HL-60/S4 (cell line): ENCODE measurements around the gene CHST2.
"Not testable (repeated sequence)": the region's sequence is repeated elsewhere in the genome, so short reads cannot be mapped to it uniquely, and the experiment has no call there.

ENCODE experiments used
- in situ Hi-C: fragments of 300-500 bp; cut with MboI; formaldehyde crosslinking; loops from 2 replicates; pipeline ENCODE4 v1.14.3; 2022; ENCODE audit warnings: low sequenced_read_pairs

The CHST2 gene

DNA sequence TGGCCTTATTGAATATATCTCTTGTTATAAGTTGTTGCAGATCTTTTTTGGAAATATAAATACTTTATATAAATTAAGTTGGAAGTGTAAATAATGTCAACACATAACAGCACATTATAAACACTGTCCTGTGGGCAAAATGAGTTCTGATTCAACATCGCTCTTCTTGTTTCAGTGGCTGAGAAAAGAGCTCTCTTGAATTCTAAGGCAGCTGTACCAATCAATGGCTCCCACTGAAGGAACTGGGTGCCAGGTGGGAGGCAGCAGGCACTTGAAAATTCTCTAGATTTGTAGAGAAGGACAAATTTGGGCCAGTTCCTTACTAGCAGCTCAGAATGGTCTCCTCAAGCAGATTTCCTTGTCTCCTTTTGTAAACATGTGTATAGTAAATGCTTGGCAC lies 45.6 kb downstream of the CHST2 start:
- in situ Hi-C loops, result no loop called here

DNA sequence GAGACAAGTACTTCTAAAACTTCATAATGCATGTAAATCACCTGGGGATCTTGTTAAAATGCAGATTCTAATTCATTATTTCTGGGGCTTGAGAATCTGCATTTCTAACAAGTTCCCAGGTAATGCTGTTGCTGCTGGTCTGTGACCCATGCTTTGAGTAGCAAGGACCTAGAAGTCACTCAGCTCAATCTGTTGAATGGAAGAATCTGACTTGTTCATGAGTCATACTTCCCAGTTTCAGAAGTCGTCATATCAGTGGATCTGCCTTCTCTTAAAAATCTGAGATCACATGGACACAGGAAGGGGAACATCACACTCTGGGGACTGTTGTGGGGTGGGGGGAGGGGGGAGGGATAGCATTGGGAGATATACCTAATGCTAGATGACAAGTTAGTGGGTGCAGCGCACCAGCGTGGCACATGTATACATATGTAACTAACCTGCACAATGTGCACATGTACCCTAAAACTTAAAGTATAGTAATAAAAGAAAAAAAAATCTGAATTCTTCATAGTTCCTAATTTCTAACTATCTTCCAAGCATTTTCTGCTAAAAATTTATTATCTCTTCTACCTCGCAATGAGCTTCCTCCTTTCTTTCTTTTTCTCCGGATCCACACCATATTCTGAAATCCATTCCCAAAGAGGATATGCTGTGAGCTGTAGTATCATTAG lies 46.2 kb downstream of the CHST2 start:
- in situ Hi-C loops, result not testable (repeated sequence)

- in situ Hi-C loops, result no loop called here
These were observed 46.8 kb downstream of the CHST2 start for GRCh38 chr3:143166376-143166775.

- in situ Hi-C loops, result no loop called here
These were observed 48.6 kb downstream of the CHST2 start for GRCh38 chr3:143167969-143168854.

GRCh38 chr3:143168855-143169192 lies 49.3 kb downstream of the CHST2 start:
- in situ Hi-C loops, result no loop called here

DNA sequence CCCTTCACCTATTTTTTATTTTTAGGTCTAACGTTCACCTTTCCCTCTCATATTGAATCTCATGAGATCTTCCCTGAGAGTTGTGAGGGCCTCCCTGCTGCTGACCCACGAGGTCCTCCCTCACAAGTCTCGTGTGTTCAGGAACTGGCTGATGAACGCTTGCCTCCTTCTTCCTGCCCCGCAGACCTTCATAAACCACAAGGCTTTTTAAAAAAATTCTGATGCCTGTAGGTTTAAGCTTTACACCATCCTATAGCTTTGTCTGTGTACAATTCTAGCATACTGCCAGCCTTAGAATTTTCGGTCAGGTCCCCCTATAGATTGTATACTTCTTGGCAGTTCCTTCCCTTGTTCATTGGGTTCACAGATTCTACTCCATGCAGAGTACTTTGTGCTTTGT lies 50.5 kb downstream of the CHST2 start:
- in situ Hi-C loops, result no loop called here

GRCh38 chr3:143170676-143171075 lies 51.1 kb downstream of the CHST2 start:
- in situ Hi-C loops, result no loop called here

GRCh38 chr3:143171141-143171980 lies 51.8 kb downstream of the CHST2 start:
- in situ Hi-C loops, result no loop called here

GRCh38 chr3:143172062-143172794 lies 52.7 kb downstream of the CHST2 start:
- in situ Hi-C loops, result no loop called here

DNA sequence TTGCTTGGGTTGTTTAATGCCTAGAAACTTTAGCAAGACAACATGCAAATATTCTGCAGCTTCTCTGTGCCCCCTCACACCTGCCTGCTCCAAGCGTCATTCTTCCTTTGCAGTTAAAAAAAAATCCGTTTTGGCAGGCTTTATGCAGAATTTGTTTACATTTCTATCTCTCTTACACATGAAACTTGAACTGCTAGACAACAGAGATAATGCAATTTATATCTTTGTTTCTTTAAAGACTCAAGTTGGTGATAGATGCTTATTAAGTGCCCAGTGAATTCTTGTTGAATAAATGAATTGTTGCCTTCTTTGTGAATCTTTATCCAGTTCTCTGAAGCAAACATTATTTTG lies 53.2 kb downstream of the CHST2 start:
- in situ Hi-C loops, result no loop called here

DNA sequence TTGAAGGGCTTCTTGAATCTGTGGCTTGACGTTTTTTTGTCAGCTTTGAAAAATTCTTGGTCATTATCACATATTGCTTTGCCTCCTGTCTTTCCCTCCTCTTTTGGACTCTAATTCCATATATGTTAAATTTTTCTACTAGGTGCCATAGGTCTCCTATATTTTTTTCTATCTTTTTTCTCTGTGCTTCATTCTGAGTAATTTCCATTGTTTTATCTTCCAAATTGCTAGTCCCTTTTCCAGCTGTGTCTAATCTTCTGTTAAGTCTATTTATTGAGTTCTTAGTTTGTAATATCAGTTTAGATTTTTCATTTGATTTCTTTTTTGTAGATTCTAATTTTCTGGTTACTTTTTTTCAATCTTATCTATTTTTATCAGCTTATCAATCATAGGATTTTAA lies 53.7 kb downstream of the CHST2 start:
- in situ Hi-C loops, result no loop called here
